K562 (cell line): Measurements from ENCODE around the gene SF3A2. TPM values are rescaled to one million over a fixed set of nuclear protein-coding genes. Genes with fewer than 3 reads are reported as not detected.

ENCODE experiments used
- E2F8 ChIP-seq: fragments of 450-650 bp; IDR thresholded peaks from 2 replicates; pipeline ENCODE4 v1.7.1; 2018; ENCODE audit warnings: mild to moderate bottlenecking, low read depth; ENCODE audit not compliant: partially characterized antibody
- ETV1 ChIP-seq: fragments of 450-650 bp; conservative IDR thresholded peaks from 2 replicates; pipeline ENCODE4 v1.6.1; 2016; ENCODE audit warnings: missing genetic modification characterization, control low read depth, low read depth, missing compliant biosample characterization
- GMEB1 ChIP-seq: fragments of 250-450 bp; sonication (Bioruptor Pico); IDR thresholded peaks from 2 replicates; pipeline ENCODE4 v1.4.0; 2020; ENCODE audit warnings: mild to moderate bottlenecking
- L3MBTL2 ChIP-seq: fragments of 450-650 bp; IDR thresholded peaks from 2 replicates; pipeline ENCODE4 v1.6.1; 2016; ENCODE audit warnings: mild to moderate bottlenecking, moderate library complexity
- PHF21A ChIP-seq: fragments of 450-650 bp; IDR thresholded peaks from 2 replicates; pipeline ENCODE4 v1.6.1; 2017; ENCODE audit warnings: low read depth, borderline replicate concordance
- RB1 ChIP-seq: fragments of 450-650 bp; IDR thresholded peaks from 2 replicates; pipeline ENCODE4 v1.6.1; 2017; ENCODE audit warnings: low read depth, mild to moderate bottlenecking
- RBM39 ChIP-seq: fragments of 200-400 bp; formaldehyde crosslinking; optimal IDR thresholded peaks from 2 replicates; pipeline ENCODE3; 2018; ENCODE audit warnings: low read depth, low read length
- ZBED1 ChIP-seq: IDR thresholded peaks from 2 replicates; pipeline ENCODE4 v1.6.1; 2014
- ZBTB40 ChIP-seq, 2 experiments: fragments of 450-650 bp in 1 of 2; sonication (generic) in 1 of 2; formaldehyde crosslinking in 1 of 2; IDR thresholded peaks; 2 replicates each; pipeline versions ENCODE4 v1.7.1 to v1.9.0; 2016 to 2022; ENCODE audit warnings: inconsistent platforms in 1 of 2, mild to moderate bottlenecking in 1 of 2, missing genetic modification reagents in 1 of 2
- polyA plus RNA-seq, 8 experiments: library from polyadenylated mRNA; depleted of rRNA in 4 of 8; stranded (reverse) in 5 of 8; unstranded in 3 of 8; fragments of >200 nt; fragmentation: Nextera tagmentation in 2 of 8; fragmentation: Illumina TruSeq in 1 of 8; extraction: Ambion mirVana in 2 of 8; extraction: Trizol in 1 of 8; gene quantifications; 2 replicates each; pipeline versions ENCODE4 v1.2.1 to v1.2.3, GENCODE V29; 2011 to 2014; ENCODE audit warnings: inconsistent platforms in 1 of 8, missing spikeins in 1 of 8
- total RNA-seq, 7 experiments: library from RNA; depleted of rRNA in 6 of 7; stranded (reverse); fragments of >200 nt in 6 of 7; fragmentation: Illumina TruSeq in 2 of 7; extraction: Trizol in 2 of 7; gene quantifications; 2 replicates each; pipeline versions ENCODE4 v1.2.1 to v1.2.3, GENCODE V29; 2011 to 2021; ENCODE audit warnings: low replicate concordance in 1 of 7

Gene SF3A2
- total and polyA plus RNA-seq, 9 of the 15 experiments (the other 6 are each of a cell fraction or from before 2014, with no cell fraction given), result 0.17 to 194 (median 22.8) TPM

- TF ChIP-seq ZBTB40 (IDR thresholded peaks at IDR 0.05) (0 out of 2 replicates have a peak, but pooled peaks have one; percentile 48), ZBTB40 (CRISPR knock-in tag; IDR thresholded peaks at IDR 0.05) (no peak), L3MBTL2 (peak; percentile 63; the same call in 1 of the 2 replicates), RBM39 (no peak), GMEB1 (CRISPR knock-in tag) (no peak), PHF21A (no peak), E2F8 (no peak), ZBED1 (no peak), RB1 (no peak), ETV1 (peak; percentile 44; the same call in 1 of the 2 replicates)
These were observed 45.6 kb downstream of the SF3A2 start, which contains the start of gene PEAK3 (continued) for GRCh38 chr19:2282062-2282861.
